Osteocyte (in vitro differentiated cells): ENCODE data around the gene MCTP1. TPM values are rescaled to one million over a fixed set of nuclear protein-coding genes. Genes with fewer than 3 reads are reported as not detected.

Experiments used
- DNase-seq: peaks from one replicate; pipeline ENCODE4 v3.0.0; 2021; ENCODE audit warnings: mixed read lengths; ENCODE audit not compliant: unreplicated experiment; ENCODE audit errors: extremely low spot score
- H3K27ac Mint-ChIP-seq: one replicate; pipeline ENCODE4 v1.8.0; 2021; ENCODE audit warnings: mild to moderate bottlenecking, mixed read lengths; ENCODE audit not compliant: unreplicated experiment
- H3K27me3 Mint-ChIP-seq: one replicate; pipeline ENCODE4 v1.8.0; 2021; ENCODE audit warnings: mixed read lengths; ENCODE audit not compliant: unreplicated experiment
- H3K36me3 Mint-ChIP-seq: one replicate; pipeline ENCODE4 v1.8.0; 2021; ENCODE audit warnings: mixed read lengths; ENCODE audit not compliant: unreplicated experiment
- H3K4me1 Mint-ChIP-seq: one replicate; pipeline ENCODE4 v1.8.0; 2021; ENCODE audit warnings: mixed read lengths; ENCODE audit not compliant: unreplicated experiment
- H3K4me3 Mint-ChIP-seq: one replicate; pipeline ENCODE4 v1.8.0; 2021; ENCODE audit warnings: mild to moderate bottlenecking, moderate library complexity, mixed read lengths; ENCODE audit not compliant: unreplicated experiment
- H3K9me3 Mint-ChIP-seq: one replicate; pipeline ENCODE4 v1.8.0; 2021; ENCODE audit warnings: mixed read lengths; ENCODE audit not compliant: unreplicated experiment
- total RNA-seq: library from RNA; stranded (reverse); gene quantifications from 2 replicates; pipeline ENCODE4 v1.2.1, GENCODE V29; 2021
- TF ChIP-seq, protein P1 (sequence below): fragments of 200-600 bp; sonication (generic); IDR thresholded peaks from 2 replicates; pipeline ENCODE4 v1.5.0; 2021; ENCODE audit warnings: antibody characterized with exemption, mild to moderate bottlenecking, moderate library complexity

Gene MCTP1
- total RNA-seq, 1 donor from 2014 or later: 0.67 TPM

DNA sequence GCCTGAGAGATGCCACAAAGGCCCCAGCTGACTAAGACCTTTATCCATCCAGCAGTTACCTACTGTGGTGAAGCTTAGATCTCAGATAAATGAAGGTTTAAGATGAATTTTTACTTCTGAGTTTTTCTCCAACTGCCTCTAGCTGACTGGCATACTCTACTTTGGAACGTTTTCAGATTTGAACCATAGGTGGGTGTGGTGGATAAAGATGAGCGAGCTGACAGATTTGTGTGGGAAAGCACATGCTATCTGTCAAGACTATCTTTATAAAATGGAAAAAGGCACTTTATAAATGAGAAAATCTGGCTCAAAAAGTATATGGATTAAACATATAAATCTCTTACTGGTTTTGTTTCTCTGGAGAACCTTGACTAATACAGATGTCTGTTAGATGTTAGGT is 160.8 kb downstream of the MCTP1 start:
- Mint-ChIP-seq H3K27ac (no peak overlapping the region), H3K9me3 (peaks cover 3% of the 10 kb centered on the region), H3K4me3 (no peak overlapping the region), H3K36me3 (no peaks in the 10 kb centered on the region), H3K27me3 (peaks cover 40% of the 10 kb centered on the region), H3K4me1 (no peaks in the 10 kb centered on the region)
- DNase-seq: no peak
- TF ChIP-seq, protein P1, sequence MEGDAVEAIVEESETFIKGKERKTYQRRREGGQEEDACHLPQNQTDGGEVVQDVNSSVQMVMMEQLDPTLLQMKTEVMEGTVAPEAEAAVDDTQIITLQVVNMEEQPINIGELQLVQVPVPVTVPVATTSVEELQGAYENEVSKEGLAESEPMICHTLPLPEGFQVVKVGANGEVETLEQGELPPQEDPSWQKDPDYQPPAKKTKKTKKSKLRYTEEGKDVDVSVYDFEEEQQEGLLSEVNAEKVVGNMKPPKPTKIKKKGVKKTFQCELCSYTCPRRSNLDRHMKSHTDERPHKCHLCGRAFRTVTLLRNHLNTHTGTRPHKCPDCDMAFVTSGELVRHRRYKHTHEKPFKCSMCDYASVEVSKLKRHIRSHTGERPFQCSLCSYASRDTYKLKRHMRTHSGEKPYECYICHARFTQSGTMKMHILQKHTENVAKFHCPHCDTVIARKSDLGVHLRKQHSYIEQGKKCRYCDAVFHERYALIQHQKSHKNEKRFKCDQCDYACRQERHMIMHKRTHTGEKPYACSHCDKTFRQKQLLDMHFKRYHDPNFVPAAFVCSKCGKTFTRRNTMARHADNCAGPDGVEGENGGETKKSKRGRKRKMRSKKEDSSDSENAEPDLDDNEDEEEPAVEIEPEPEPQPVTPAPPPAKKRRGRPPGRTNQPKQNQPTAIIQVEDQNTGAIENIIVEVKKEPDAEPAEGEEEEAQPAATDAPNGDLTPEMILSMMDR: no peak

DNA sequence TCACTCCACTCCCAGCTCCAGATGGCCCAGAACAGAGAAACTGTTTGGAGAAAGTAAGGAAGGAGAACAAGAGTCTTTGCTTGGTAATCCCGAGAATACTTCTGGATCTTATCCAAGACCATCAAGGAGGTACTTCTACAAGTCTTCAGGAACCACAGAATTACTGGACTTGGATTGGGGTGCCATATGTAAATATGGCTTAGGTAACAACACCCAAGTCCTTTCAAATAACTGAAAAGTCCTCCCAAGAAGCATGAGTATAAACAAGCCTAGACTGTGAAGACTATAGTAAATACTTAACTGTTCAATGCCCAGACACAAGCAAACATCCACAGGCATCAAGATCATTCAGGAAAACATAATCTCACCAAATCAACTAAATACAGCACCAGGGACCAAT is 170.0 kb downstream of the MCTP1 start:
- TF ChIP-seq, protein P1: no peak
- Mint-ChIP-seq H3K9me3 (peaks cover 11% of the 10 kb centered on the region), H3K4me3 (no peak overlapping the region), H3K27ac (no peak overlapping the region), H3K4me1 (no peaks in the 10 kb centered on the region), H3K27me3 (peaks cover 22% of the 10 kb centered on the region), H3K36me3 (no peaks in the 10 kb centered on the region)
- no peak for DNase-seq

DNA sequence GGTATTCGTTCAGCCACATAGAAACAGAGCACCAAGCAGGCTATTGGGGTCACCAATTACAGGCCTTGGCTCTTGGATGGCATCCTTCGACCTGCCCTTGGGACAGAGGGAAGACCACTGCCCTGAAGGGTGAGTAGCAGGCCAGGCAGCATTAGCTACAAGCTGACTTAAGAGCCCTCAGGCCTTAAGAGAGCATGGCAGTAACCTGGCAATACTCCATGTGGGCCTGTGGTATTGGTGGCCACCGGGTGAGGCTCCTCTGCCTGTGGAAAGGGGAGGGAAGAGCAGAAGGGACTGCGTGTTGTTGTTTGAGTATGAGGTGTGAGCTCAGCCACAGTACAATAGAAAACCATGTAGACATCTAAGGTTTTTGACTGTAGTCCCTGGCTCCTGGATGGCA is 170.6 kb downstream of the MCTP1 start:
- Mint-ChIP-seq H3K27ac (no peak overlapping the region), H3K4me1 (no peaks in the 10 kb centered on the region), H3K36me3 (no peaks in the 10 kb centered on the region), H3K4me3 (no peak overlapping the region), H3K9me3 (peaks cover 11% of the 10 kb centered on the region), H3K27me3 (peaks cover 27% of the 10 kb centered on the region)
- DNase-seq: no peak
- TF ChIP-seq, protein P1: no peak

DNA sequence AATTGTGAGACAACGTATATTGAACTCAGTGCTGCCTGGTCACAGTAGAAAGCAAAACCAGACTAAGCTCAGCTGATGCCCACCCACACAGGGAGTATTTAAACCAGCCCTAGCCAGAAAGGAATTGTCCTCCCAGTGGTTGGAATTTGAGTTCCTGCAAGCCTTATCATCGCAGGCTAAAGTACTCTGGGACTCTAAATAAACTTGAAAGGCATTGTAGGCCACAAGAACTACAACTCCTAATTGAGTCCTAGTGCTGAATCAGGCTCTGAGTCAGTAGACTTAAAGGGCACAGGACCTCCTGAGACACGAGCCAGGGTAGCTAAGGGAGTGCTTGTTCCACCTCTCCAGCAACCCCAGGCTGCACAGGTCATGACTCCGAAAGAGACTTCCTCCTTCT is 171.4 kb downstream of the MCTP1 start:
- Mint-ChIP-seq H3K27ac (no peak overlapping the region), H3K36me3 (no peaks in the 10 kb centered on the region), H3K9me3 (peaks cover 11% of the 10 kb centered on the region), H3K4me3 (no peak overlapping the region), H3K27me3 (peaks cover 30% of the 10 kb centered on the region), H3K4me1 (no peaks in the 10 kb centered on the region)
- no peak for DNase-seq
- TF ChIP-seq, protein P1: no peak

DNA sequence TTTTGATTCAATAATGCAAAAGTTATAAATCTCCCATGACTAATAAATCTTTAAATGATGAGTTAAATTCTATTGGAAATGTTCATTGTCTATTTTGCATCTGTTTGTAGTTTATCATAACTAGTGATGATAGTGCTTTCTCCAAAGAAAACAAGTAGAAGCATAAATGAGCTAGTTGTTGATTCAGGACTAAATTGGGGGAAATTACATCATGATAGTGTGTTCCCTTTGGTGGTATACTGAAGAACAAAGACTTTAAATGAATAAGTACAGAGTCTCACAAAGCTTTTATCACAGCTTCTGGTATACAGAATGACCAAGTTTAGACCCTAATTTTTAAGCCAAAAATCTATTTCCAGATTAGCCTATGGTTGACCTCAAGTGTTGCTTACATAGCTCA is 173.8 kb downstream of the MCTP1 start:
- Mint-ChIP-seq H3K27me3 (peaks cover 33% of the 10 kb centered on the region), H3K9me3 (peaks cover 6% of the 10 kb centered on the region)
- TF ChIP-seq, protein P1: no peak

More for the DNA sequence above, 173.8 kb downstream of the MCTP1 start:
- no peaks in the 10 kb centered on the region for H3K36me3 Mint-ChIP-seq
- no peak overlapping the region for H3K27ac Mint-ChIP-seq
- no peak overlapping the region for H3K4me3 Mint-ChIP-seq
- DNase-seq: no peak
- no peaks in the 10 kb centered on the region for H3K4me1 Mint-ChIP-seq
